ENCODE results near the gene LNX1. TPM values are rescaled to one million over a fixed set of nuclear protein-coding genes. Genes with fewer than 3 reads are reported as not detected.

LNX1 gene
- total and polyA plus RNA-seq, 2 of the 13 experiments (the other 11 are each of a cell fraction or from before 2014, with no cell fraction given) = 0.49 TPM

- TF ChIP-seq RBM22 (optimal IDR thresholded peaks at IDR 0.05; ENCODE audit: low read length) (no peak), BCL3 (CRISPR knock-in tag; IDR thresholded peaks at IDR 0.05) (no peak), THRA (CRISPR knock-in tag; IDR thresholded peaks at IDR 0.05; ENCODE audit: borderline replicate concordance) (no peak), ZNF614 (CRISPR knock-in tag; IDR thresholded peaks at IDR 0.05; ENCODE audit: borderline replicate concordance) (no peak)
Measured at GRCh38 chr4:53545942-53546581, 45.2 kb downstream of the LNX1 start (continued).

- Histone ChIP-seq H3K79me2 (ENCODE audit: insufficient read depth, low read length) (no peaks in the 10 kb centered on the region), H3K9me3 (ENCODE audit: low read length) (no peaks in the 10 kb centered on the region), H3K4me3 (replicated peaks in 1 of 3; ENCODE audit: insufficient read depth in 1 of 3, low read depth in 2 of 3, low read length in 3 of 3) (no peak overlapping the region), H4K20me1 (ENCODE audit: insufficient read depth, low read length) (no peaks in the 10 kb centered on the region), H3K36me3 (replicated peaks in 1 of 2; ENCODE audit: control insufficient read depth in 1 of 2, insufficient read depth in 2 of 2, low read length in 2 of 2) (no peaks in the 10 kb centered on the region), H2AFZ (ENCODE audit: low read length) (no peak overlapping the region), H3K4me2 (ENCODE audit: low read depth, low read length) (no peak overlapping the region), H3K27ac (ENCODE audit: extremely low read length, insufficient read depth, low read length) (no peak overlapping the region), H3K9ac (ENCODE audit: insufficient read depth, low read depth, low read length) (no peak overlapping the region), H3K27me3 (ENCODE audit: control insufficient read depth in 1 of 2, insufficient read depth in 2 of 2, low read length in 2 of 2) (peaks cover 0 to 5% of the 10 kb centered on the region in 2 experiments; a peak in 1 of 5 replicates), H3K4me1 (ENCODE audit: insufficient read depth, low read length) (no peaks in the 10 kb centered on the region)
- CTCF ChIA-PET (ENCODE audit: low intra/inter-chr PET ratio, low total read pairs) = no interaction called here
- POLR2A ChIA-PET = no interaction called here
- in situ Hi-C loops (cut with HindIII; ENCODE audit: extremely low pct_ligation_motif_present, low pct_unique_long_range_greater_than_20kb) = no loop called here
- TF ChIP-seq ZNF749 (CRISPR knock-in tag; IDR thresholded peaks at IDR 0.05; ENCODE audit: borderline replicate concordance) = no peak
- no peak for TF ChIP-seq XBP1 (CRISPR knock-in tag; IDR thresholded peaks at IDR 0.05)
- TF ChIP-seq ZNF580 (CRISPR knock-in tag; IDR thresholded peaks at IDR 0.05; ENCODE audit: borderline replicate concordance, low read depth) = no peak
- TF ChIP-seq MAX (IDR thresholded peaks at IDR 0.05) = no peak
- no peak for TF ChIP-seq ARHGAP35 (CRISPR knock-in tag; IDR thresholded peaks at IDR 0.05; ENCODE audit: borderline replicate concordance)
- no peak for TF ChIP-seq IRX3 (CRISPR knock-in tag; IDR thresholded peaks at IDR 0.05; ENCODE audit: borderline replicate concordance, low read depth)
- TF ChIP-seq JUND (CRISPR knock-in tag; IDR thresholded peaks at IDR 0.05) = no peak
- TF ChIP-seq GABPB1 (CRISPR knock-in tag; IDR thresholded peaks at IDR 0.05) = no peak
- no peak for TF ChIP-seq NFKB2 (CRISPR knock-in tag; IDR thresholded peaks at IDR 0.05; ENCODE audit: borderline replicate concordance)
- FAIRE-seq (no peak), DNase-seq (ENCODE audit: low spot score) (no peak), ATAC-seq (no peak)
- intact Hi-C loops (cut with micrococcal nuclease; ENCODE audit: unreplicated experiment) = no loop called here
- 0% methylated on average over 1 of the region's 1 CpG for WGBS (ENCODE audit: low lambda C conversion rate)
- BruUV-seq (replicated peaks) = no TSS peak
Measured at GRCh38 chr4:53545273-53545672, 46.0 kb downstream of the LNX1 start.

Data from HepG2 (cell line).